K562 (cell line): ENCODE results near the gene PRDM8. TPM values are rescaled to one million over a fixed set of nuclear protein-coding genes. Genes with fewer than 3 reads are reported as not detected.

Experiments used
- ATAC-seq: fragments of 200-7000 bp; cut with Tn5 transposase; 3 replicates; pipeline ENCODE4 v1.9.1; 2020; ENCODE audit warnings: moderate library complexity
- BruUV-seq: library from RNA; stranded (reverse); fragments of 400-500 nt; replicated peaks from 2 replicates; lab custom pipeline; 2021; lab: Mats Ljungman, UMichigan
- CTCF ChIA-PET: fragments of 300-600 bp; formaldehyde crosslinking; extraction: SDS; loops from one replicate; lab custom pipeline; 2021; ENCODE audit warnings: low intra/inter-chr PET ratio; lab: Yijun Ruan, JAX
- POLR2A ChIA-PET: fragments of 300-600, 350-650 bp; sonication (Branson Sonifier 250); formaldehyde crosslinking; extraction: SDS; loops from one replicate; lab custom pipeline; 2021; ENCODE audit warnings: antibody characterized with exemption, inconsistent platforms; lab: Yijun Ruan, JAX
- DNase-seq, 4 experiments: peaks; one replicate each; pipeline versions ENCODE4 v3.0.0 to v3.0.0-alpha.2; 2011 to 2018; ENCODE audit warnings: low spot score in 3 of 4, mixed read lengths in 3 of 4; ENCODE audit errors: extremely low read depth in 1 of 4
- FAIRE-seq: peaks from 2 replicates; lab custom pipeline; 2011; peaks lifted over from hg19 to GRCh38; lab: Jason Lieb, UNC
- H2AFZ ChIP-seq: 2 replicates; pipeline ENCODE4 v1.6.0; 2011; ENCODE audit warnings: low read depth, low read length, control low read depth, inconsistent platforms
- H3K27ac ChIP-seq: fragments of 200-600 bp; 3 replicates; pipeline ENCODE4 v1.8.0; 2011; ENCODE audit warnings: low read depth, mild to moderate bottlenecking, control low read depth, inconsistent platforms, low read length, moderate library complexity, mixed read lengths; ENCODE audit errors: extremely low read depth
- H3K27me3 ChIP-seq, 2 experiments: fragments of 300-600 bp in 1 of 2; 2 replicates in 1 of 2; 3 replicates in 1 of 2; pipeline versions ENCODE4 v1.6.0 to v1.8.0; 2011; ENCODE audit warnings: inconsistent platforms in 2 of 2, low read length in 2 of 2, mild to moderate bottlenecking in 1 of 2, mixed read lengths in 1 of 2, moderate library complexity in 1 of 2; ENCODE audit not compliant: control insufficient read depth in 2 of 2, insufficient read depth in 2 of 2
- H3K36me3 ChIP-seq: fragments of 300-600 bp; 3 replicates; pipeline ENCODE4 v1.8.0; 2011; ENCODE audit warnings: mild to moderate bottlenecking, low read length, inconsistent platforms; ENCODE audit not compliant: control insufficient read depth, insufficient read depth
- H3K4me1 ChIP-seq, 2 experiments: fragments of 200-600 bp in 1 of 2; replicated peaks in 1 of 2; 2 replicates in 1 of 2; 3 replicates in 1 of 2; pipeline versions ENCODE4 v1.5.1 to v1.8.0; 2011; ENCODE audit warnings: inconsistent platforms in 2 of 2, low read length in 2 of 2, mild to moderate bottlenecking in 1 of 2, mixed read lengths in 1 of 2, moderate library complexity in 1 of 2; ENCODE audit not compliant: control insufficient read depth in 2 of 2, insufficient read depth in 2 of 2
- H3K4me2 ChIP-seq: 2 replicates; pipeline ENCODE4 v1.6.1; 2011; ENCODE audit warnings: low read length, control low read depth, inconsistent platforms, mixed read lengths; ENCODE audit not compliant: insufficient read depth
- H3K4me3 ChIP-seq: fragments of 200-600 bp; sonication (generic), shearing (Covaris generic); 2 replicates; pipeline ENCODE4 v1.5.1; 2016; ENCODE audit warnings: control low read depth, inconsistent platforms
- H3K79me2 ChIP-seq: fragments of 200-600 bp; 3 replicates; pipeline ENCODE4 v1.8.0; 2011; ENCODE audit warnings: low read length, inconsistent platforms; ENCODE audit not compliant: control insufficient read depth, insufficient read depth
- H3K9ac ChIP-seq, 2 experiments: 2 replicates each; pipeline versions ENCODE4 v1.6.0 to v1.6.1; 2011; ENCODE audit warnings: low read depth in 2 of 2, low read length in 2 of 2, control low read depth in 1 of 2, inconsistent platforms in 1 of 2, mild to moderate bottlenecking in 1 of 2, mixed read lengths in 1 of 2; ENCODE audit not compliant: insufficient read depth in 1 of 2
- H3K9me1 ChIP-seq: one replicate; pipeline ENCODE4 v1.6.0; 2011; ENCODE audit warnings: inconsistent platforms, mild to moderate bottlenecking, low read length, moderate library complexity; ENCODE audit not compliant: control insufficient read depth, insufficient read depth
- H3K9me3 ChIP-seq: replicated peaks from 2 replicates; pipeline ENCODE4 v1.5.1; 2011; ENCODE audit warnings: low read depth, low read length, inconsistent platforms; ENCODE audit not compliant: control insufficient read depth, insufficient read depth
- H4K20me1 ChIP-seq: replicated peaks from 2 replicates; pipeline ENCODE4 v1.6.1; 2011; ENCODE audit warnings: low read length, inconsistent platforms, mixed read lengths; ENCODE audit not compliant: control insufficient read depth, insufficient read depth
- CREBBP ChIP-seq: IDR thresholded peaks from one replicate; pipeline ENCODE4 v1.6.1; 2012; ENCODE audit warnings: low read depth, mild to moderate bottlenecking, control low read depth, inconsistent platforms, low read length
- DIDO1 ChIP-seq: fragments of 450-650 bp; IDR thresholded peaks from 2 replicates; pipeline ENCODE4 v1.6.1; 2016; ENCODE audit warnings: low read depth, missing biosample characterization, missing genetic modification characterization
- HDAC3 ChIP-seq: fragments of 450-650 bp; IDR thresholded peaks from 2 replicates; pipeline ENCODE4 v1.6.1; 2018; ENCODE audit warnings: borderline replicate concordance, mild to moderate bottlenecking, moderate library complexity; ENCODE audit not compliant: partially characterized antibody
- NFIC ChIP-seq: fragments of 450-650 bp; IDR thresholded peaks from 2 replicates; pipeline ENCODE4 v1.6.1; 2017; ENCODE audit warnings: mild to moderate bottlenecking, inconsistent platforms
- PHTF2 ChIP-seq: fragments of 250-450 bp; sonication (Bioruptor Pico); IDR thresholded peaks from 2 replicates; pipeline ENCODE4 v1.5.0; 2021; ENCODE audit warnings: mild to moderate bottlenecking
- PURB ChIP-seq: sonication (generic); formaldehyde crosslinking; IDR thresholded peaks from 2 replicates; pipeline ENCODE4 v1.9.0; 2021; ENCODE audit warnings: low read depth, mild to moderate bottlenecking, missing genetic modification reagents
- SNAPC5 ChIP-seq: fragments of 250-450 bp; sonication (Bioruptor Pico); IDR thresholded peaks from 2 replicates; pipeline ENCODE4 v1.8.0; 2021; ENCODE audit warnings: moderate library complexity, mild to moderate bottlenecking, inconsistent platforms
- SRSF7 ChIP-seq: fragments of 200-400 bp; formaldehyde crosslinking; optimal IDR thresholded peaks from 2 replicates; pipeline ENCODE3; 2017; ENCODE audit warnings: mild to moderate bottlenecking, low read depth, low read length
- ZBED1 ChIP-seq: IDR thresholded peaks from 2 replicates; pipeline ENCODE4 v1.6.1; 2014
- ZFP1 ChIP-seq: fragments of 450-650 bp; formaldehyde crosslinking; IDR thresholded peaks from 2 replicates; pipeline ENCODE4 v1.4.0; 2020; ENCODE audit warnings: mild to moderate bottlenecking, mixed read lengths
- ZFX ChIP-seq: sonication (generic); formaldehyde crosslinking; IDR thresholded peaks from 2 replicates; pipeline ENCODE4 v1.8.0; 2022; ENCODE audit warnings: mild to moderate bottlenecking, missing genetic modification reagents, moderate library complexity
- ZNF583 ChIP-seq: fragments of 250-450 bp; sonication (Bioruptor Pico); IDR thresholded peaks from 2 replicates; pipeline ENCODE4 v1.4.0; 2020
- ZNF76 ChIP-seq: fragments of 250-450 bp; sonication (Bioruptor Pico); IDR thresholded peaks from 2 replicates; pipeline ENCODE4 v1.4.0; 2020; ENCODE audit warnings: mild to moderate bottlenecking, moderate library complexity, borderline replicate concordance
- ZZZ3 ChIP-seq: fragments of 450-650 bp; IDR thresholded peaks from 2 replicates; pipeline ENCODE4 v1.6.1; 2016; ENCODE audit warnings: antibody characterized with exemption, mild to moderate bottlenecking, moderate library complexity
- WGBS: fragments of 100-300 bp; shearing (Covaris generic); methylation state at CpG from one replicate; pipeline ENCODE4 v1.1.6; 2016; ENCODE audit warnings: low coverage, mixed read lengths; ENCODE audit not compliant: insufficient coverage; ENCODE audit errors: missing lambda C conversion rate; 5-methylcytosine and 5-hydroxymethylcytosine counted together
- in situ Hi-C: fragments of 300-500 bp; cut with MboI; formaldehyde crosslinking; loops from 4 replicates; pipeline ENCODE4 v1.15.0; 2018; ENCODE audit warnings: inconsistent platforms, mixed read lengths
- intact Hi-C: fragments of 100-400 bp; cut with micrococcal nuclease; formaldehyde crosslinking; loops from 2 replicates; pipeline ENCODE4 v1.14.2; 2022
- polyA plus RNA-seq, 8 experiments: library from polyadenylated mRNA; depleted of rRNA in 4 of 8; stranded (reverse) in 5 of 8; unstranded in 3 of 8; fragments of >200 nt; fragmentation: Nextera tagmentation in 2 of 8; fragmentation: Illumina TruSeq in 1 of 8; extraction: Ambion mirVana in 2 of 8; extraction: Trizol in 1 of 8; gene quantifications; 2 replicates each; pipeline versions ENCODE4 v1.2.1 to v1.2.3, GENCODE V29; 2011 to 2014; ENCODE audit warnings: inconsistent platforms in 1 of 8, missing spikeins in 1 of 8
- total RNA-seq, 7 experiments: library from RNA; depleted of rRNA in 6 of 7; stranded (reverse); fragments of >200 nt in 6 of 7; fragmentation: Illumina TruSeq in 2 of 7; extraction: Trizol in 2 of 7; gene quantifications; 2 replicates each; pipeline versions ENCODE4 v1.2.1 to v1.2.3, GENCODE V29; 2011 to 2021; ENCODE audit warnings: low replicate concordance in 1 of 7
- TF ChIP-seq, protein P1 (sequence below): sonication (generic); formaldehyde crosslinking; IDR thresholded peaks from 2 replicates; pipeline ENCODE4 v1.8.0; 2022; ENCODE audit warnings: mild to moderate bottlenecking, missing genetic modification reagents
- TF ChIP-seq, protein P2 (sequence below): fragments of 450-650 bp; IDR thresholded peaks from 2 replicates; pipeline ENCODE4 v1.6.1; 2014; ENCODE audit warnings: low read depth, mild to moderate bottlenecking, moderate library complexity, borderline replicate concordance

PRDM8 gene
- total and polyA plus RNA-seq, 9 of the 15 experiments (the other 6 are each of a cell fraction or from before 2014, with no cell fraction given), result 0.40 TPM; not detected in 8

DNA sequence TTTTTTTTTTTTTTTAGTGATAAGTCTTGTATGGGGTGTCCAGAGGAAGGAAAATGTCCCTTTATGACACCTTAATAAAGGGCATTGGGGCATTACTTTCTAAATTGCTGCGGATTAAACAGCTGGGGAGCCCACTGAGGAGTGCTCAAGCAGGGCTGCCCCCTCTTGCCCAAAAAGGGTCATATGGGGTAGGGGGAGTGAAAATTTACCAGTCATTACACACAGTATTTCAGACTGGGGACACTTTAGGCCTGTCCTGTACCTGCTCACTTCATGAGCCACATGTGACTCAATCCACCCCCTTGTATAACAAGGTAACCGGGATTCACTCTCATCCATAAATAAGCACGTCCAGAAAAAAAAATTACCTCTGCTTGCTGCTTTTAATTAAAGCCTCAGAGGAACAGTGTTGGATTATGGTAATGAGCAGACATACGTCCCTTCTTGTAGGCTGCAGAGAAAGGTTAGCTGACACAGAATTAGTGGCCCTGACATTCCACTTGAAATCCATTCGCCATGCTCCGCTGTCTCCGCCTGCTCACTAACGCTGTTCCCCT lies 1.8 kb downstream of the PRDM8 start:
- in situ Hi-C loops (no loop called here), intact Hi-C loops (no loop called here)
- H2AFZ ChIP-seq, result no peak overlapping the region
- no peaks in the 10 kb centered on the region for H3K36me3 ChIP-seq
- BruUV-seq, result no TSS peak
- ATAC-seq, result no peak
- CTCF ChIA-PET, result no interaction called here
- no peak overlapping the region for H3K27ac ChIP-seq
- no peaks in the 10 kb centered on the region for H3K79me2 ChIP-seq
- H3K4me1 ChIP-seq, result peaks cover 0 to 2% of the 10 kb centered on the region in 2 experiments; a peak in 1 of 5 replicates
- WGBS, result 75% methylated on average over 8 of the region's 8 CpGs
- no peaks in the 10 kb centered on the region; the same call in 1 of the 2 replicates for H3K9me3 ChIP-seq
- TF ChIP-seq ZFX (CRISPR knock-in tag) (no peak), ZNF76 (no peak), ZZZ3 (no peak), DIDO1 (tag) (no peak), SNAPC5 (CRISPR knock-in tag) (no peak), PHTF2 (CRISPR knock-in tag) (no peak), SRSF7 (no peak), CREBBP (no peak), HDAC3 (no peak), ZNF583 (no peak), ZBED1 (no peak), ZFP1 (no peak), NFIC (no peak), PURB (CRISPR knock-in tag) (no peak)
- TF ChIP-seq, protein P1, sequence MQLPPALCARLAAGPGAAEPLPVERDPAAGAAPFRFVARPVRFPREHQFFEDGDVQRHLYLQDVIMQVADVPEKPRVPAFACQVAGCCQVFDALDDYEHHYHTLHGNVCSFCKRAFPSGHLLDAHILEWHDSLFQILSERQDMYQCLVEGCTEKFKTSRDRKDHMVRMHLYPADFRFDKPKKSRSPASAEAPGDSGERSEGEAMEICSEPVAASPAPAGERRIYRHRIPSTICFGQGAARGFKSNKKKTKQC, result no peak
- TF ChIP-seq, protein P2, sequence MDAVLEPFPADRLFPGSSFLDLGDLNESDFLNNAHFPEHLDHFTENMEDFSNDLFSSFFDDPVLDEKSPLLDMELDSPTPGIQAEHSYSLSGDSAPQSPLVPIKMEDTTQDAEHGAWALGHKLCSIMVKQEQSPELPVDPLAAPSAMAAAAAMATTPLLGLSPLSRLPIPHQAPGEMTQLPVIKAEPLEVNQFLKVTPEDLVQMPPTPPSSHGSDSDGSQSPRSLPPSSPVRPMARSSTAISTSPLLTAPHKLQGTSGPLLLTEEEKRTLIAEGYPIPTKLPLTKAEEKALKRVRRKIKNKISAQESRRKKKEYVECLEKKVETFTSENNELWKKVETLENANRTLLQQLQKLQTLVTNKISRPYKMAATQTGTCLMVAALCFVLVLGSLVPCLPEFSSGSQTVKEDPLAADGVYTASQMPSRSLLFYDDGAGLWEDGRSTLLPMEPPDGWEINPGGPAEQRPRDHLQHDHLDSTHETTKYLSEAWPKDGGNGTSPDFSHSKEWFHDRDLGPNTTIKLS, result no peak
- TF ChIP-seq, all 486 proteins: peak for 0
- DNase-seq (no peak), FAIRE-seq (peak; percentile 23)
- no peaks in the 10 kb centered on the region for H3K9me1 ChIP-seq
- H3K9ac ChIP-seq, result no peak overlapping the region
- H3K4me2 ChIP-seq, result no peak overlapping the region
- H3K4me3 ChIP-seq, result no peak overlapping the region
- no peaks in the 10 kb centered on the region for H3K27me3 ChIP-seq
- no peaks in the 10 kb centered on the region for H4K20me1 ChIP-seq
- POLR2A ChIA-PET, result no interaction called here
